ENCODE results near the gene PANK2.

- TF ChIP-seq FOXA1 (IDR thresholded peaks at IDR 0.05) (no peak), FOXM1 (IDR thresholded peaks at IDR 0.05; ENCODE audit: borderline replicate concordance) (no peak), BHLHE40 (IDR thresholded peaks at IDR 0.05; ENCODE audit: borderline replicate concordance) (no peak), SP1 (IDR thresholded peaks at IDR 0.05) (no peak), CTBP1 (IDR thresholded peaks at IDR 0.05; ENCODE audit: borderline replicate concordance) (no peak), TARDBP (IDR thresholded peaks at IDR 0.05) (no peak)
Observed at GRCh38 chr20:3869839-3870634, 19.1 kb upstream of the PANK2 start.

Data from HEK293T (cell line).